ENCODE data around the gene PRKAG2.

PRKAG2 gene

DNA sequence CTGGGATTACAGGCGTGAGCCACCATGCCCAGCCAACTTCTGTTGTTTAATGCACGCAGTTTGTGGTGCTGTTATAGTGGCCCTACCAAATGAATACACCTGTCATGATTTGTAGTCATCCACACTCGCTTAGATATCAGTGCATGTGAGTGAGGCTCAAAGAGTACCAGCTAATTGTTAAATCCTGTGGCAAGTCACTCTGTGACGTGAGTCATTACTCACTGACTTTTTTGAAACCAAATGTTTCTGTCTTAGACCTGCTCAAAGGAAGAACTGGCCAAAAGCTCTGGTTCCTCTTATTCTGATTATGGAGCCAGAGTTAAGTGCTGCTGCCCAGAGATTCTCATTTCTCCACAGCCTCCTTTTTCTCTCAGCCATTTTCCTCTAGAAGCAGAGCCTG, 109.4 kb downstream of the PRKAG2 start:
- H3K4me3 ChIP-seq (replicated peaks in 1 of 2; ENCODE audit: low read depth in 2 of 2, low read length in 2 of 2): no peak overlapping the region
- TF ChIP-seq CTCF (IDR thresholded peaks at IDR 0.05; ENCODE audit: low read depth, low read length): no peak
- no peak for DNase-seq (ENCODE audit: low read depth in 2 of 2)

DNA sequence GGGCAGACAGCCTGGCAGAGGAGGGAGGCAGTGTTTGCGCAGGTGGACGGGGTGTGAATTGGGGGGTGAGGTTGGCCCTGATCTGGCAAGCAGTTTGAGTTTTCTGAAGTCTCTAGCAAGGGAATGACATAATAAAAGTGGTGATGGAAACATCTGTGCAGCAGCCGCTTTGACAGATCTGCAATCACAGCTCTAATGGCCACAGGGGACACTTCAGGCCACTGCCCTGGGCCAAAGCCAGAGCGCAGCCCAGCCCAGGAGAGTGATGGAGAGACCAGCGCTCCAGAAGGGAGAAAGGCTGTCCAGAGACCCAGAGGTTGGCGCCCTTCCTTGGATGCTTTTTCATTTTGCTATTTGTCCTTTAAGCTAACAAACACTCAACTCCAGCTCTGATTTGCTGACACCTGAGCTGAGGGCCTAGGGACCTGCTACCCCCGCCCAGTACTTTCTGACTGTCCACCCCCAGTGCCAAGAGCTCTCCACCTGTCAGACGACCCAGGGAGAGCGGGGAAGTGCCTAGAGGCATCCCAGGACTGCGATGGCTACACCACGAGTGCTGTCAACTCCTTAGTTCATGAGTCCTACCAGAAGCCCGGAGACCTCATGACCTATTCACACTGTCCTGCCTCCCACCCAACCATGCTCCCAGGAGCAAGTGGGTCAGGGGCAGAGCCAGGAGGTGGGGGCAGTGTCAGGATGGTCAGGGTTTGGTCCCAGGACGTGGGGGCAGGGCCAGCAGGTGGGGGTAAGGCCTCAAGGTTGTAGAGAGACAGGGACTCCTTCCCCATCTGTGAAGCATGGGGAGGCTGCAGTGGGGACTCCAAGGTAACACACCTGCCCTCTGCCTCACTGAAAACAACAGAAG, 112.6 kb downstream of the PRKAG2 start:
- no peak for DNase-seq (ENCODE audit: low read depth in 2 of 2)
- no peak overlapping the region for H3K4me3 ChIP-seq (replicated peaks in 1 of 2; ENCODE audit: low read depth in 2 of 2, low read length in 2 of 2)
- no peak for TF ChIP-seq CTCF (IDR thresholded peaks at IDR 0.05; ENCODE audit: low read depth, low read length)

GRCh38 chr7:151763420-151763984, 113.4 kb downstream of the PRKAG2 start:
- H3K4me3 ChIP-seq (replicated peaks in 1 of 2; ENCODE audit: low read depth in 2 of 2, low read length in 2 of 2): no peak overlapping the region
- DNase-seq (ENCODE audit: low read depth in 2 of 2): no peak
- TF ChIP-seq CTCF (IDR thresholded peaks at IDR 0.05; ENCODE audit: low read depth, low read length): no peak

DNA sequence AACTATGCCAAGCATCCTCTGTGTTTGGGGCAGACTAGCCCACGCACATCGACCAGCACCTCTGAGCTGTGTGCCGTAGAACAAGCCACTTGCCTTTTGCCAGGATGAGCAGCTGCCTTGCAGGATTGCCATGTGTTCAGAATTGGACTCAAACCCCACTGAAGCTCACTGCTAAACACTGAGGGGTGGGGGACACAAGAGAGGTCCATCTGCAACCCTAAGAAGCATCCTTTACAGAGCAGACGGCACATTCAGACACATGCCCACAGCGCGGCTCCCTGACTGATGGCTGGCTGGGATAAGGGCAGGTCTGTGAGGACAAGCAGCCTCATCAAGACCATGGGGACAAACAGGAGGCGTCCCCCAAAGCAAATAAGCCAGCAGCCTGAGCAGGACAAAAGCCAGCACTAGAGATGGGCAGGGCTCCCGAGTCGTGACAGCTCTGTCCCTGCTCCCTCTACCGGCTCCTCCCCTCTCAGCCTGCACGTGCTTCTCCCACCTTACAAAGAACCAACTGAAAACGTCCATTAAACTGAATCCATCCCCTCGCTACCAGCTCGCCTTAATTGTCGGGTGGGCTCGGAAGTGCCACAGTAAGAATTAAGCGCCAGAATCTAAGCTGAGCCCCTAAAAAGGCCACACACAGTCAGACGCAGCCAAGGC, 114.2 kb downstream of the PRKAG2 start:
- no peak for TF ChIP-seq CTCF (IDR thresholded peaks at IDR 0.05; ENCODE audit: low read depth, low read length)
- H3K4me3 ChIP-seq (replicated peaks in 1 of 2; ENCODE audit: low read depth in 2 of 2, low read length in 2 of 2): no peak overlapping the region
- no peak for DNase-seq (ENCODE audit: low read depth in 2 of 2)

DNA sequence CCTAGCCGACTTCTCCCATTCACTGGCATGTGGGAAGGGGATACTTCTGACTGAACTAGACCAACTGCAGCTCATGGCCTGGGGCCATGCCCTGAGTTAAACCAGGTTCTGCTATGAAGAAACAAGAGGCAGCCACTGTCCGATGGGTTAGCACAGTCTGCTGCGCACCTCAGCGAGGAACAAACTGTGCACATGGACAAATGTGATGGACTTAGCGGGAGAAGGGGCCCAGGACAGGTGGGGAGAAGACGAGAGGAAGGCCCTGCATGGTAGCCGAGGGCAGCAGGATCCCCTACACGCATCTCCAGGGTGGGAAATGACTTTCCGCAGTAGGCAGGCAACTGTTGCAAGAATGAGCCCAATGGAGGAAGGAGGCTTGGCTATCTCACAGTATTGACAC, 115.0 kb downstream of the PRKAG2 start:
- TF ChIP-seq CTCF (IDR thresholded peaks at IDR 0.05; ENCODE audit: low read depth, low read length): no peak
- H3K4me3 ChIP-seq (replicated peaks in 1 of 2; ENCODE audit: low read depth in 2 of 2, low read length in 2 of 2): no peak overlapping the region
- DNase-seq (ENCODE audit: low read depth in 2 of 2): no peak

- H3K4me3 ChIP-seq (replicated peaks in 1 of 2; ENCODE audit: low read depth in 2 of 2, low read length in 2 of 2): no peak overlapping the region
- no peak for DNase-seq (ENCODE audit: low read depth in 2 of 2)
- TF ChIP-seq CTCF (IDR thresholded peaks at IDR 0.05; ENCODE audit: low read depth, low read length): no peak
These were observed 115.7 kb downstream of the PRKAG2 start for GRCh38 chr7:151761231-151761630.
